Measurements from ENCODE around the gene NOX5.

DNA sequence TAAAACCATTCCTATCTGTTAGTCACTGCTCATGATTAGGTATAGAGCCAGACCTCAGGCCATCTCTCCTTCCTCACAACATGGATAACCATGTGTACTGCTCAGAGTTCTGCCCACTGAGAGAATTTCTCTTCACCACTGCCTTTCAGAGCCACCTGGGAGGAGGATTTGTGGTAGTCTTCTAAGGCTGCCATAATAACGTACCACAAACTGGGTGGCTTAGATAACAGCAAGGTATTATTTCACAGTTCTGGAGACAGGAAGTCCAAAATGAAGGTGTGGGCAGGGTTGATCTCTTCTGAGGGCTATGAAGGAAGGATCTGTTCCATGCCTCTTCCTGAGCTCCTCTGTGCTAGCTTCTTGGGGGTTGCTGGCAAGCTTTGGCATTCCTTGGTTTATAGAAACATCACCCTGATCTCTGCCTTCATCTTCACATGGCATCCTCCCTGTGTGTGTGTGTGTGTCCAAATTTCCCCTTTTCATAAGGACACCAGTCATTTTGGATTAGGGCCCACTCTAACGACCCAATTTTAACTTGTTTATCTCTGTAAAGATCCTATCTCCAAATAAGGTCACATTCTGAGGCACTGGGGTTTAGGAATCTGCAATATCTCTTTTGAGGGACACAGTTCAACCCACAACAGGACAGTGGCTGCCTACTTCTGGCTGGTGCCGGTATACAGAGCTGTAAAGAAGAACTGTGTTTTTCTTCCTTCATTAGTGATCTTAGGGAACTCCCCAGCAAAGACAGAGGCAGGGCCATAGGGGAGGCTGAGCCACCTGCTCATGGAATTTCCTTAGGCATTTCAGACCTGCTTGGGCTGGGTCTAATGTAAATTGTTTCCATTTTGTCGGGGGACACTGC is 42.1 kb upstream of the NOX5 start:
- TF ChIP-seq, protein P1, sequence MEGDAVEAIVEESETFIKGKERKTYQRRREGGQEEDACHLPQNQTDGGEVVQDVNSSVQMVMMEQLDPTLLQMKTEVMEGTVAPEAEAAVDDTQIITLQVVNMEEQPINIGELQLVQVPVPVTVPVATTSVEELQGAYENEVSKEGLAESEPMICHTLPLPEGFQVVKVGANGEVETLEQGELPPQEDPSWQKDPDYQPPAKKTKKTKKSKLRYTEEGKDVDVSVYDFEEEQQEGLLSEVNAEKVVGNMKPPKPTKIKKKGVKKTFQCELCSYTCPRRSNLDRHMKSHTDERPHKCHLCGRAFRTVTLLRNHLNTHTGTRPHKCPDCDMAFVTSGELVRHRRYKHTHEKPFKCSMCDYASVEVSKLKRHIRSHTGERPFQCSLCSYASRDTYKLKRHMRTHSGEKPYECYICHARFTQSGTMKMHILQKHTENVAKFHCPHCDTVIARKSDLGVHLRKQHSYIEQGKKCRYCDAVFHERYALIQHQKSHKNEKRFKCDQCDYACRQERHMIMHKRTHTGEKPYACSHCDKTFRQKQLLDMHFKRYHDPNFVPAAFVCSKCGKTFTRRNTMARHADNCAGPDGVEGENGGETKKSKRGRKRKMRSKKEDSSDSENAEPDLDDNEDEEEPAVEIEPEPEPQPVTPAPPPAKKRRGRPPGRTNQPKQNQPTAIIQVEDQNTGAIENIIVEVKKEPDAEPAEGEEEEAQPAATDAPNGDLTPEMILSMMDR (IDR thresholded peaks at IDR 0.05): no peak
- no peak for TF ChIP-seq EP300 (IDR thresholded peaks at IDR 0.05)

Measured in stomach (tissue), 4 donors.